OCI-LY3 (cell line): ENCODE data around the gene P2RX3.
A peak's percentile ranks its signal among the peaks of the same experiment; 100 is the strongest.

Experiments
- H2AFZ ChIP-seq: fragments of 200-600, 300-600 bp; shearing (Covaris generic); 2 replicates; pipeline ENCODE4 v1.6.0; 2014; ENCODE audit warnings: antibody characterized with exemption, low read depth, low read length
- H3K27ac ChIP-seq: fragments of 200-600, 300-600 bp; sonication (generic); 2 replicates; pipeline ENCODE4 v1.5.1; 2014; ENCODE audit warnings: mild to moderate bottlenecking, low read length, moderate library complexity, mixed read lengths
- H3K27me3 ChIP-seq: fragments of 200-600, 300-600 bp; sonication (generic); 2 replicates; pipeline ENCODE4 v1.6.1; 2014; ENCODE audit warnings: low read depth, low read length, mixed read lengths
- H3K36me3 ChIP-seq: fragments of 200-600, 300-600 bp; sonication (generic); replicated peaks from 2 replicates; pipeline ENCODE3; 2014; ENCODE audit warnings: low read depth, low read length, mixed read lengths
- H3K4me1 ChIP-seq: fragments of 300-600, 200-600 bp; sonication (generic); 2 replicates; pipeline ENCODE4 v1.6.1; 2014; ENCODE audit warnings: low read length, mixed read lengths
- H3K4me2 ChIP-seq: fragments of 200-600, 300-600 bp; sonication (generic); 2 replicates; pipeline ENCODE4 v1.6.1; 2014; ENCODE audit warnings: low read length, mixed read lengths
- H3K4me3 ChIP-seq: fragments of 300-600, 200-600 bp; sonication (generic); 2 replicates; pipeline ENCODE4 v1.5.1; 2014; ENCODE audit warnings: antibody characterized with exemption, mild to moderate bottlenecking, low read length, moderate library complexity
- H3K79me2 ChIP-seq: fragments of 300-600, 200-600 bp; shearing (Covaris generic); 2 replicates; pipeline ENCODE4 v1.6.1; 2014; ENCODE audit warnings: mild to moderate bottlenecking, low read length, mixed read lengths
- H3K9ac ChIP-seq: fragments of 300-600, 200-600 bp; shearing (Covaris generic); 2 replicates; pipeline ENCODE4 v1.6.0; 2014; ENCODE audit warnings: mild to moderate bottlenecking, low read length, moderate library complexity
- H3K9me3 ChIP-seq: fragments of 200-600, 300-600 bp; shearing (Covaris generic); 2 replicates; pipeline ENCODE4 v1.6.1; 2014; ENCODE audit warnings: low read length, mixed read lengths; ENCODE audit not compliant: insufficient read depth
- H4K20me1 ChIP-seq: fragments of 200-600, 300-600 bp; sonication (generic); 2 replicates; pipeline ENCODE4 v1.6.1; 2016; ENCODE audit warnings: low read length, mixed read lengths; ENCODE audit not compliant: insufficient read depth
- CTCF ChIP-seq: fragments of 200-600, 300-600 bp; sonication (generic); IDR thresholded peaks from 2 replicates; pipeline ENCODE4 v1.5.1; 2014; ENCODE audit warnings: antibody characterized with exemption, low read length, low read depth
- EZH2phosphoT487 ChIP-seq: fragments of 200-600 bp; shearing (Covaris generic); IDR thresholded peaks from 2 replicates; pipeline ENCODE4 v1.6.1; 2018; ENCODE audit warnings: antibody characterized with exemption, mixed run types, low read depth

P2RX3 gene

DNA sequence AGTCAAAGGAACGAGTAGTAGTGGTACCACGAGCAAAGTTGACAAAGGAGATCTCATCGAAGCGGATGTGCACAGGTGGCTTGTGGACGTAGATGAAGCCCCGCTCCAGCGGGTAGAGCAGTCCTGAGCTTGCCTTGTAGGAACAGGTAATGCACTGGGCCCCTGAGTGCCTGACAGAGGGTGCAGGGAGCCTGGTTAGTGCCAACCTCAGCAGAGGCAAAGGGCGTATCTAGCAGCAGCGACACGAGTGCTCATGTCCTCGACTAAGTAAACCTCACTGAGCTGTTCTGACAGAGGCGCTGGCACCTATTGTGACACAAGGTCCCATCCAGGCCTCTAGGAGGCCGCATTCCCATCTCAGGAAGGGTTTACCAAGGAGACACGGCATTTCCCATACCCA, 6.4 kb upstream of the P2RX3 start:
- peaks cover 62% of the 10 kb centered on the region for H3K79me2 ChIP-seq
- no peaks in the 10 kb centered on the region for H4K20me1 ChIP-seq
- TF ChIP-seq CTCF: no peak
- no peak for TF ChIP-seq EZH2phosphoT487
- H3K9me3 ChIP-seq: no peaks in the 10 kb centered on the region
- H3K4me3 ChIP-seq: no peak overlapping the region
- no peaks in the 10 kb centered on the region for H3K27me3 ChIP-seq
- H3K4me1 ChIP-seq: peaks cover 37% of the 10 kb centered on the region
- no peak overlapping the region for H3K9ac ChIP-seq
- H3K27ac ChIP-seq: no peak overlapping the region
- peaks cover 79% of the 10 kb centered on the region for H3K36me3 ChIP-seq
- no peak overlapping the region for H3K4me2 ChIP-seq
- H2AFZ ChIP-seq: no peak overlapping the region

DNA sequence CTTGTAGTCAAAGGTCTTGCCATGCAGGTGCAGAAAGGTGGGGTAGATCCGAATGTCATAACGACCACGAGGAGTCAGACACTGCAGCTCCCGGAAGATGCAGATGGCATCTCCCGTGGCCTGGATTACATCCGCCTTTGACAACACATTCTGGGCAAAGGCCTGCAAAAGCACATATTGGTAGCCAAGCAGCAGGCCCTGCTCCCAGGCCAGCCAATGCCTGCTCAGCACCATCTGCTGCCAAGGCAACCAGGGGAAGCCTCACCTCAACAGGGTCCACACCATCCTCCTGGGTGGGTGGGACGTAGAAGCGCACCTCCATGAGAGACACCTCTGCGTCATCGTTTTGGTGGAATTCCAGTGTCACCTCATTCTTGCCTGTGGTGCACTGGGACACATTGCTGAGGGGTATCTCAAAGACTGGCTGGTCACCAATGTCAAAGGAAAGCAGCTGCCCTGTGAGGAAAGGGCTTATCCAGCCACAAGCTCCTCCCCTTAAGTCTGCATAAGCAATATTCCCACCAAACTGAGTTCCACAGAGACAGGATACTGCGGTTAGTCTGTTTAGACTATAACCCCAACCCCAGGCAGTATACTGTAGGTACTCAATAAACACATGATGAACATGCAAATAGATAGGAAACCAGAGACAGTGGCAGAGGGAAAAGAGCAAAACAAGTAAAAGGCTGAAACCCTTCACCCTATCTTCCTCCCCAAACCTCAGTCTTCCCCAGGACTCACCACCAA, 5.3 kb upstream of the P2RX3 start:
- TF ChIP-seq EZH2phosphoT487 (no peak), CTCF (no peak)
- no peaks in the 10 kb centered on the region for H3K9me3 ChIP-seq
- H3K27ac ChIP-seq: no peak overlapping the region
- H2AFZ ChIP-seq: no peak overlapping the region
- H3K4me1 ChIP-seq: peaks cover 28% of the 10 kb centered on the region
- no peak overlapping the region for H3K4me2 ChIP-seq
- no peaks in the 10 kb centered on the region for H4K20me1 ChIP-seq
- H3K9ac ChIP-seq: no peak overlapping the region
- no peaks in the 10 kb centered on the region for H3K27me3 ChIP-seq
- H3K36me3 ChIP-seq: peaks cover 68% of the 10 kb centered on the region
- no peak overlapping the region for H3K4me3 ChIP-seq
- H3K79me2 ChIP-seq: peaks cover 62% of the 10 kb centered on the region

- Histone ChIP-seq H3K4me2 (peak overlapping the region; percentile 98), H3K27me3 (peaks cover 7% of the 10 kb centered on the region; the same call in 1 of the 2 replicates), H3K4me3 (peak overlapping the region; percentile 85), H3K27ac (peak overlapping the region; percentile 66), H3K9ac (peak overlapping the region; percentile 89), H3K79me2 (peaks cover 62% of the 10 kb centered on the region), H2AFZ (no peak overlapping the region), H3K36me3 (peaks cover 46% of the 10 kb centered on the region), H4K20me1 (no peaks in the 10 kb centered on the region), H3K4me1 (peaks cover 25% of the 10 kb centered on the region), H3K9me3 (no peaks in the 10 kb centered on the region)
- no peak for TF ChIP-seq EZH2phosphoT487
- TF ChIP-seq CTCF: no peak
These were observed 3.2 kb upstream of the P2RX3 start for GRCh38 chr11:57335023-57335342.

GRCh38 chr11:57335343-57336110, 2.6 kb upstream of the P2RX3 start, which contains the start of gene SSRP1:
Gene SSRP1 (minus strand): TSS chr11:57335892. CDS start chr11:57335121, 771 bp downstream.
- Histone ChIP-seq H3K79me2 (peaks cover 57% of the 10 kb centered on the region), H3K9me3 (no peaks in the 10 kb centered on the region), H3K27ac (peak within 1 kb of the TSS; percentile 66), H3K4me2 (peak within 1 kb of the TSS; percentile 98), H4K20me1 (no peaks in the 10 kb centered on the region), H3K4me1 (peaks cover 23% of the 10 kb centered on the region), H3K9ac (peak within 1 kb of the TSS; percentile 89), H2AFZ (peak within 1 kb of the TSS; percentile 94), H3K36me3 (peaks cover 41% of the 10 kb centered on the region), H3K4me3 (peak within 1 kb of the TSS; percentile 85), H3K27me3 (peaks cover 13% of the 10 kb centered on the region; the same call in 1 of the 2 replicates)
- TF ChIP-seq EZH2phosphoT487 (no peak), CTCF (peak; percentile 31; the same call in 1 of the 2 replicates)
